K562 (cell line): ENCODE results near the gene GPHA2. TPM values are rescaled to one million over a fixed set of nuclear protein-coding genes. Genes with fewer than 3 reads are reported as not detected.

ENCODE experiments used
- BCL6 ChIP-seq: fragments of 250-450 bp; sonication (Bioruptor Pico); IDR thresholded peaks from 2 replicates; pipeline ENCODE4 v1.4.0; 2020
- C11orf30 ChIP-seq: fragments of 450-650 bp; IDR thresholded peaks from 2 replicates; pipeline ENCODE4 v1.6.1; 2016; ENCODE audit warnings: low read depth, mild to moderate bottlenecking
- CREBBP ChIP-seq: IDR thresholded peaks from one replicate; pipeline ENCODE4 v1.6.1; 2012; ENCODE audit warnings: low read depth, mild to moderate bottlenecking, control low read depth, inconsistent platforms, low read length
- DMBX1 ChIP-seq: fragments of 250-450 bp; sonication (Bioruptor Pico); IDR thresholded peaks from 2 replicates; pipeline ENCODE4 v1.8.0; 2022; ENCODE audit warnings: inconsistent platforms, mild to moderate bottlenecking, moderate library complexity, borderline replicate concordance
- EHMT2 ChIP-seq: fragments of 450-650 bp; IDR thresholded peaks from 2 replicates; pipeline ENCODE4 v1.6.1; 2018; ENCODE audit warnings: antibody characterized with exemption
- FOXJ3 ChIP-seq: sonication (generic); formaldehyde crosslinking; IDR thresholded peaks from 2 replicates; pipeline ENCODE4 v1.4.0; 2020; ENCODE audit warnings: mild to moderate bottlenecking, missing genetic modification reagents
- GABPA ChIP-seq: fragments of 200-800 bp; sonication (Bioruptor generic); conservative IDR thresholded peaks from 2 replicates; pipeline ENCODE4 v1.6.1; 2016; ENCODE audit warnings: low read depth, missing genetic modification characterization, missing compliant biosample characterization
- HBP1 ChIP-seq: fragments of 450-650 bp; formaldehyde crosslinking; IDR thresholded peaks from 2 replicates; pipeline ENCODE4 v1.4.0; 2022; ENCODE audit warnings: missing genetic modification characterization
- HDGF ChIP-seq: fragments of 450-650 bp; IDR thresholded peaks from 2 replicates; pipeline ENCODE4 v1.6.1; 2016
- KDM5B ChIP-seq: fragments of 200-600 bp; sonication (generic); IDR thresholded peaks from 2 replicates; pipeline ENCODE4 v1.6.1; 2012; ENCODE audit warnings: low read depth, mild to moderate bottlenecking, moderate library complexity, low read length, control low read depth, inconsistent platforms; ENCODE audit not compliant: insufficient replicate concordance
- MCM7 ChIP-seq, 2 experiments: fragments of 450-650 bp; IDR thresholded peaks; 2 replicates each; pipeline ENCODE4 v1.6.1; 2016 to 2018
- NCOA1 ChIP-seq: fragments of 450-650 bp; IDR thresholded peaks from 2 replicates; pipeline ENCODE4 v1.6.1; 2016; ENCODE audit warnings: low read depth
- NFIX ChIP-seq: fragments of 250-450 bp; sonication (Bioruptor Pico); IDR thresholded peaks from 2 replicates; pipeline ENCODE4 v1.4.0; 2020; ENCODE audit warnings: low read depth, mild to moderate bottlenecking, moderate library complexity
- POLR2G ChIP-seq: fragments of 200-400 bp; formaldehyde crosslinking; IDR thresholded peaks from 2 replicates; pipeline ENCODE4 v1.6.1; 2017; ENCODE audit warnings: low read depth, mild to moderate bottlenecking, antibody characterized with exemption, low read length, moderate library complexity
- PRPF4 ChIP-seq: fragments of 200-400 bp; formaldehyde crosslinking; IDR thresholded peaks from one replicate; pipeline ENCODE4 v1.6.1; 2017; ENCODE audit warnings: low read length, low read depth, mild to moderate bottlenecking; ENCODE audit not compliant: insufficient read depth, poor library complexity, severe bottlenecking
- SNRNP70 ChIP-seq: fragments of 200-400 bp; formaldehyde crosslinking; optimal IDR thresholded peaks from 2 replicates; pipeline ENCODE3; 2017; ENCODE audit warnings: low read depth, low read length
- SP2 ChIP-seq: IDR thresholded peaks from 2 replicates; pipeline ENCODE4 v1.6.1; 2011; ENCODE audit warnings: mild to moderate bottlenecking, low read depth, low read length, moderate library complexity; ENCODE audit not compliant: poor library complexity, severe bottlenecking; ENCODE audit errors: extremely low read depth
- ZNF561 ChIP-seq: fragments of 450-650 bp; formaldehyde crosslinking; conservative IDR thresholded peaks from 2 replicates; pipeline ENCODE4 v1.4.0; 2020; ENCODE audit warnings: mild to moderate bottlenecking, moderate library complexity
- ZNF57 ChIP-seq: fragments of 450-650 bp; formaldehyde crosslinking; IDR thresholded peaks from 2 replicates; pipeline ENCODE4 v1.4.0; 2020; ENCODE audit warnings: mild to moderate bottlenecking, moderate library complexity
- ZNF583 ChIP-seq: fragments of 250-450 bp; sonication (Bioruptor Pico); IDR thresholded peaks from 2 replicates; pipeline ENCODE4 v1.4.0; 2020
- ZSCAN32 ChIP-seq: fragments of 450-650 bp; formaldehyde crosslinking; IDR thresholded peaks from 2 replicates; pipeline ENCODE4 v1.4.0; 2020; ENCODE audit warnings: mild to moderate bottlenecking, moderate library complexity
- polyA plus RNA-seq, 8 experiments: library from polyadenylated mRNA; depleted of rRNA in 4 of 8; stranded (reverse) in 5 of 8; unstranded in 3 of 8; fragments of >200 nt; fragmentation: Nextera tagmentation in 2 of 8; fragmentation: Illumina TruSeq in 1 of 8; extraction: Ambion mirVana in 2 of 8; extraction: Trizol in 1 of 8; gene quantifications; 2 replicates each; pipeline versions ENCODE4 v1.2.1 to v1.2.3, GENCODE V29; 2011 to 2014; ENCODE audit warnings: inconsistent platforms in 1 of 8, missing spikeins in 1 of 8
- total RNA-seq, 7 experiments: library from RNA; depleted of rRNA in 6 of 7; stranded (reverse); fragments of >200 nt in 6 of 7; fragmentation: Illumina TruSeq in 2 of 7; extraction: Trizol in 2 of 7; gene quantifications; 2 replicates each; pipeline versions ENCODE4 v1.2.1 to v1.2.3, GENCODE V29; 2011 to 2021; ENCODE audit warnings: low replicate concordance in 1 of 7
- TF ChIP-seq, protein P1 (sequence below): fragments of 200-800 bp; sonication (Bioruptor generic); IDR thresholded peaks from 2 replicates; pipeline ENCODE4 v1.6.1; 2016; ENCODE audit warnings: missing genetic modification characterization, missing compliant biosample characterization

The GPHA2 gene
- total and polyA plus RNA-seq, 9 of the 15 experiments (the other 6 are each of a cell fraction or from before 2014, with no cell fraction given): 0.17 to 0.22 TPM; not detected in 7

DNA sequence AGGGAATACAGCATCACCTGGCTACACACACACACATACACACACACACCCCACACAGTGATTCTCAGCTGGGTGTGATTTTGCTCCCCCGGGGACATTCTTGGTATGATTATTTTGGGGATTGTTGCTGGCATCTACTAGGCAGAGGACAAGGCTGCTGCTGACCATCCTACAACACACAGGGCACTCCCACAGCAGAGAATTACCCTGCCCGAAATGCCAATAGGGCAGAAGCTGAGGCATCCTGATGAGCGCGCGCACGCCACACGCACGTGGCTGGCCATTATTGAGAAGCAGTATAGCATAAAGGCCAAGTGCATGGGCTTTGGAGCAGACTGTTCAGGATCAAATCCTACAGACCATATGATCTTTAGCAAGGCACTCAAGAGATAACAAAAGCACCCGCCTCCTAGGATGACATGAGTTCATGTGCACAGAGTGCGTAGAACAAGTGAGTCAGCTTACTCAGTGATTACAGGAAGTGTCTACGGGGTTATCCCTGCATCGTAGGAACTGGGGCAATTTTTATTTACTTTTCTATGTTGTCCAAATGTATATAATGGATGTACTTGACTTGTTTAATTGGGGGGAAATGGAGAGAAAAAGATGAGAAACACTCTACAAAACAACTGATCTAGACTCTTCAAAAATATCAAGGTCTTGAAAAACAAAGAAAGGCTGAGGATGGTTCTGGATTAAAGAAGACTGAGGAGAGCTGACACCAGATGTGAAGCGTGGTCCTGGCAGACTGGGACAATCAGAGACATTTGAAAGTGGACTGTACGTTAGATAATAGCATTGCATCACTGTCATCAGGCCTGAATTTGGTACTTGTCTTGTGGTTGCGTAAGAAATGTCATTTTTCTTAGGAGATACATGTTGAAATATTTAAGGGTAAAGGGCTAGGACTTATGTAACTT is 50.1 kb downstream of the GPHA2 start (continued):
- TF ChIP-seq, protein P1, sequence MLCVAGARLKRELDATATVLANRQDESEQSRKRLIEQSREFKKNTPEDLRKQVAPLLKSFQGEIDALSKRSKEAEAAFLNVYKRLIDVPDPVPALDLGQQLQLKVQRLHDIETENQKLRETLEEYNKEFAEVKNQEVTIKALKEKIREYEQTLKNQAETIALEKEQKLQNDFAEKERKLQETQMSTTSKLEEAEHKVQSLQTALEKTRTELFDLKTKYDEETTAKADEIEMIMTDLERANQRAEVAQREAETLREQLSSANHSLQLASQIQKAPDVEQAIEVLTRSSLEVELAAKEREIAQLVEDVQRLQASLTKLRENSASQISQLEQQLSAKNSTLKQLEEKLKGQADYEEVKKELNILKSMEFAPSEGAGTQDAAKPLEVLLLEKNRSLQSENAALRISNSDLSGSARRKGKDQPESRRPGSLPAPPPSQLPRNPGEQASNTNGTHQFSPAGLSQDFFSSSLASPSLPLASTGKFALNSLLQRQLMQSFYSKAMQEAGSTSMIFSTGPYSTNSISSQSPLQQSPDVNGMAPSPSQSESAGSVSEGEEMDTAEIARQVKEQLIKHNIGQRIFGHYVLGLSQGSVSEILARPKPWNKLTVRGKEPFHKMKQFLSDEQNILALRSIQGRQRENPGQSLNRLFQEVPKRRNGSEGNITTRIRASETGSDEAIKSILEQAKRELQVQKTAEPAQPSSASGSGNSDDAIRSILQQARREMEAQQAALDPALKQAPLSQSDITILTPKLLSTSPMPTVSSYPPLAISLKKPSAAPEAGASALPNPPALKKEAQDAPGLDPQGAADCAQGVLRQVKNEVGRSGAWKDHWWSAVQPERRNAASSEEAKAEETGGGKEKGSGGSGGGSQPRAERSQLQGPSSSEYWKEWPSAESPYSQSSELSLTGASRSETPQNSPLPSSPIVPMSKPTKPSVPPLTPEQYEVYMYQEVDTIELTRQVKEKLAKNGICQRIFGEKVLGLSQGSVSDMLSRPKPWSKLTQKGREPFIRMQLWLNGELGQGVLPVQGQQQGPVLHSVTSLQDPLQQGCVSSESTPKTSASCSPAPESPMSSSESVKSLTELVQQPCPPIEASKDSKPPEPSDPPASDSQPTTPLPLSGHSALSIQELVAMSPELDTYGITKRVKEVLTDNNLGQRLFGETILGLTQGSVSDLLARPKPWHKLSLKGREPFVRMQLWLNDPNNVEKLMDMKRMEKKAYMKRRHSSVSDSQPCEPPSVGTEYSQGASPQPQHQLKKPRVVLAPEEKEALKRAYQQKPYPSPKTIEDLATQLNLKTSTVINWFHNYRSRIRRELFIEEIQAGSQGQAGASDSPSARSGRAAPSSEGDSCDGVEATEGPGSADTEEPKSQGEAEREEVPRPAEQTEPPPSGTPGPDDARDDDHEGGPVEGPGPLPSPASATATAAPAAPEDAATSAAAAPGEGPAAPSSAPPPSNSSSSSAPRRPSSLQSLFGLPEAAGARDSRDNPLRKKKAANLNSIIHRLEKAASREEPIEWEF (CRISPR knock-in tag): no peak
- TF ChIP-seq DMBX1 (CRISPR knock-in tag) (peak; percentile 61; the same call in 1 of the 2 replicates), SNRNP70 (no peak), ZSCAN32 (CRISPR knock-in tag) (no peak), HDGF (no peak; the same call in 1 of the 2 replicates), SP2 (no peak), NCOA1 (no peak; the same call in none of the 2 replicates), ZNF57 (CRISPR knock-in tag) (no peak), KDM5B (peak; percentile 47), BCL6 (CRISPR knock-in tag) (no peak), EHMT2 (0 out of 2 replicates have a peak, but pooled peaks have one; percentile 48), NFIX (no peak), ZNF583 (CRISPR knock-in tag) (no peak), GABPA (peak; percentile 48), C11orf30 (peak; percentile 83), CREBBP (no peak), MCM7 (IDR thresholded peaks at IDR 0.05) (no peak), ZNF561 (no peak), FOXJ3 (CRISPR knock-in tag) (no peak), POLR2G (no peak; the same call in 1 of the 2 replicates), PRPF4 (no peak), HBP1 (CRISPR knock-in tag) (no peak)
